Activated T-helper 1 cell treated with anti-CD3 and anti-CD28 coated beads, Interleukin-12 subunit alpha, Interleukin-12 subunit beta, Interleukin-2, Interleukin-4 antibody, amounts not matched to agents 30 ng/mL and 10 ng/mL and 1 ng/mL, durations not matched to agents 14 hours and 24 hours and 36 hours (primary cell): ENCODE data around the gene BBLN. TPM values are rescaled to one million over a fixed set of nuclear protein-coding genes. Genes with fewer than 3 reads are reported as not detected.
"Not testable (repeated sequence)": the region's sequence is repeated elsewhere in the genome, so short reads cannot be mapped to it uniquely, and the experiment has no call there.

Experiments
- DNase-seq: peaks from one replicate; pipeline ENCODE4 v3.0.0; 2021; ENCODE audit warnings: low spot score
- H3K27ac Mint-ChIP-seq: one replicate; pipeline ENCODE4 v1.8.0; 2021; ENCODE audit warnings: mild to moderate bottlenecking, mixed read lengths
- H3K27me3 Mint-ChIP-seq: one replicate; pipeline ENCODE4 v1.8.0; 2022; ENCODE audit warnings: mild to moderate bottlenecking, moderate library complexity, mixed read lengths; ENCODE audit not compliant: insufficient read depth
- H3K36me3 Mint-ChIP-seq: one replicate; pipeline ENCODE4 v1.8.0; 2021; ENCODE audit warnings: low read depth, mixed read lengths
- H3K4me1 Mint-ChIP-seq: one replicate; pipeline ENCODE4 v1.8.0; 2021; ENCODE audit warnings: low read depth, mixed read lengths
- H3K4me3 Mint-ChIP-seq: one replicate; pipeline ENCODE4 v1.8.0; 2021; ENCODE audit warnings: mild to moderate bottlenecking, moderate library complexity, mixed read lengths
- H3K9me3 Mint-ChIP-seq: one replicate; pipeline ENCODE4 v1.8.0; 2021; ENCODE audit warnings: mixed read lengths
- intact Hi-C: fragments of 100-400 bp; cut with micrococcal nuclease; formaldehyde crosslinking; loops from one replicate; pipeline ENCODE4 v1.15.1; 2024
- total RNA-seq: library from RNA; stranded (reverse); gene quantifications from 2 replicates; pipeline ENCODE4 v1.2.3, GENCODE V29; 2022

The BBLN gene
- total RNA-seq, 1 donor from 2014 or later = 106 TPM

- Mint-ChIP-seq H3K36me3 (no peaks in the 10 kb centered on the region), H3K9me3 (no peaks in the 10 kb centered on the region)
- intact Hi-C loops = loop anchor here (1.0 to 2.0 kb wide), 9 partner anchors 12 to 358 kb away; partner anchors contain the start of genes BBLN, CIZ1, COQ4 and DPM2
Observed at GRCh38 chr9:128128836-128129590, 31.1 kb upstream of the BBLN start.

GRCh38 chr9:128129976-128130590 lies 30.0 kb upstream of the BBLN start:
- H3K27ac Mint-ChIP-seq, H3K9me3 Mint-ChIP-seq, H3K36me3 Mint-ChIP-seq: not testable (repeated sequence)
- H3K27me3 Mint-ChIP-seq = peaks cover 28% of the 10 kb centered on the region
- H3K4me1 Mint-ChIP-seq = peaks cover 36% of the 10 kb centered on the region
- intact Hi-C loops = loop anchor here (2.0 kb wide), 1 partner anchor 61 kb away; the partner anchor contains the start of gene CIZ1
- peak overlapping the region; percentile 65 for H3K4me3 Mint-ChIP-seq
- peak; percentile 37 for DNase-seq

More at GRCh38 chr9:128128836-128129590, 31.1 kb upstream of the BBLN start:
- DNase-seq = no peak
- Mint-ChIP-seq H3K27ac (peak overlapping the region; percentile 61), H3K4me1 (peaks cover 41% of the 10 kb centered on the region), H3K27me3 (peaks cover 23% of the 10 kb centered on the region), H3K4me3 (peak overlapping the region; percentile 90)

DNA sequence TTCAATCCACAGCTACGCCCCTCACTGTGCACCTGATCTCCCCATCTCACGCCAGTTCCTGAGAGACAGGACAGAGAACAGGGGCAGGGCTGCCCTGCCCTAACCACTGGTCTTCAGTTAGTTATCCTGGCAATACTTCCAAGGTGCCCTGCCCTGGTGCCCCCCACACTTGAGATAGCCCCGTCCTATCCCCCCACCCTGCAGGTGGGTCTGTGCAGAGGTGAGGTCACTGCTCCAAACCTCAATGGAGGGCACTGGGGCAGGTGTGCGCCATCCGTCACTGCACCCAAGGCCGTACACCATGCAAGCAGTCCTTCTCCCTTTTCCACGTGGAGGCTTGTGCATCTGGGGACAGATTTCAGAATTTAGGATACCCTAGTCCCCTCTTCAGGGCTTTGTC lies 29.4 kb upstream of the BBLN start:
- H3K4me3 Mint-ChIP-seq, DNase-seq, intact Hi-C loops, H3K36me3 Mint-ChIP-seq, H3K27ac Mint-ChIP-seq, H3K9me3 Mint-ChIP-seq: not testable (repeated sequence)
- peaks cover 30% of the 10 kb centered on the region for H3K27me3 Mint-ChIP-seq
- peaks cover 36% of the 10 kb centered on the region for H3K4me1 Mint-ChIP-seq

GRCh38 chr9:128131346-128131745 lies 28.7 kb upstream of the BBLN start:
- H3K36me3 Mint-ChIP-seq, H3K9me3 Mint-ChIP-seq, DNase-seq, H3K27ac Mint-ChIP-seq, intact Hi-C loops, H3K4me3 Mint-ChIP-seq: not testable (repeated sequence)
- Mint-ChIP-seq H3K4me1 (peaks cover 33% of the 10 kb centered on the region), H3K27me3 (peaks cover 30% of the 10 kb centered on the region)

- Mint-ChIP-seq H3K4me1 (peaks cover 28% of the 10 kb centered on the region), H3K27me3 (peaks cover 30% of the 10 kb centered on the region)
- H3K27ac Mint-ChIP-seq, H3K36me3 Mint-ChIP-seq, H3K9me3 Mint-ChIP-seq, DNase-seq, H3K4me3 Mint-ChIP-seq, intact Hi-C loops: not testable (repeated sequence)
Observed at GRCh38 chr9:128132139-128132538, 27.9 kb upstream of the BBLN start.

GRCh38 chr9:128135561-128135960 lies 24.5 kb upstream of the BBLN start:
- H3K4me1 Mint-ChIP-seq = peaks cover 18% of the 10 kb centered on the region
- H3K36me3 Mint-ChIP-seq, H3K9me3 Mint-ChIP-seq, H3K4me3 Mint-ChIP-seq, DNase-seq, H3K27ac Mint-ChIP-seq, intact Hi-C loops: not testable (repeated sequence)
- peaks cover 29% of the 10 kb centered on the region for H3K27me3 Mint-ChIP-seq

GRCh38 chr9:128136816-128137793 lies 23.0 kb upstream of the BBLN start:
- peaks cover 25% of the 10 kb centered on the region for H3K27me3 Mint-ChIP-seq
- H3K4me3 Mint-ChIP-seq = no peak overlapping the region
- intact Hi-C loops = no loop called here
- H3K27ac Mint-ChIP-seq = no peak overlapping the region
- DNase-seq = no peak
- no peaks in the 10 kb centered on the region for H3K9me3 Mint-ChIP-seq
- H3K4me1 Mint-ChIP-seq = peaks cover 23% of the 10 kb centered on the region
- H3K36me3 Mint-ChIP-seq = no peaks in the 10 kb centered on the region

- Mint-ChIP-seq H3K27ac (no peak overlapping the region), H3K4me3 (no peak overlapping the region), H3K36me3 (no peaks in the 10 kb centered on the region), H3K9me3 (no peaks in the 10 kb centered on the region), H3K27me3 (peaks cover 16% of the 10 kb centered on the region), H3K4me1 (peaks cover 22% of the 10 kb centered on the region)
- intact Hi-C loops = no loop called here
- DNase-seq = no peak
Observed at GRCh38 chr9:128138001-128138400, 22.1 kb upstream of the BBLN start.

- no peaks in the 10 kb centered on the region for H3K9me3 Mint-ChIP-seq
- H3K4me3 Mint-ChIP-seq = no peak overlapping the region
- intact Hi-C loops = no loop called here
- H3K27me3 Mint-ChIP-seq = peaks cover 6% of the 10 kb centered on the region
- H3K36me3 Mint-ChIP-seq = no peaks in the 10 kb centered on the region
- H3K27ac Mint-ChIP-seq = no peak overlapping the region
- DNase-seq = no peak
- H3K4me1 Mint-ChIP-seq = peaks cover 23% of the 10 kb centered on the region
Observed at GRCh38 chr9:128139621-128140020, 20.4 kb upstream of the BBLN start.

DNA sequence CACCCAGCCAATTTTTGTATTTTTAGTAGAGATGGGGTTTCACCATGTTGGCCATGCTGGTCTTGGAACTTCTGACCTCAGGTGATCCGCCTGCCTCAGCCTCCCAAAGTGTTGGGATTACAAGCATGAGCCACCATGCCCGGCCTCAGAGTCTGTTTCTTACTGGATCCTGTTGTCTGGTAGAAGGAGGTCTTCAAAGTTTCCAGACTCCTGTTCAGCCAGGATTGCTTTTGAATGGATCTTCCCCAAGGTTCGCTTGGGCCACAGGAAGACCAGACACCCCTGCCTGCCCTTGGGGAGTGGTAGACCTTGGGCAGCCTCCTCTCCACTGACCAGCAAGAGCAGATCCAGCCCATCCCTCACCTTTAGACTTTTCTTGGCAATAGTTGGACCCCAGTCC lies 18.5 kb upstream of the BBLN start:
- H3K27ac Mint-ChIP-seq = no peak overlapping the region
- DNase-seq = no peak
- H3K4me1 Mint-ChIP-seq = peaks cover 12% of the 10 kb centered on the region
- H3K4me3 Mint-ChIP-seq = no peak overlapping the region
- no peaks in the 10 kb centered on the region for H3K9me3 Mint-ChIP-seq
- peaks cover 3% of the 10 kb centered on the region for H3K27me3 Mint-ChIP-seq
- H3K36me3 Mint-ChIP-seq = no peaks in the 10 kb centered on the region
- intact Hi-C loops = no loop called here

GRCh38 chr9:128142061-128142460 lies 18.0 kb upstream of the BBLN start:
- DNase-seq = peak; percentile 33
- H3K4me3 Mint-ChIP-seq = peak overlapping the region; percentile 1
- intact Hi-C loops = no loop called here

GRCh38 chr9:128142596-128142995 lies 17.5 kb upstream of the BBLN start:
- Mint-ChIP-seq H3K36me3 (no peaks in the 10 kb centered on the region), H3K9me3 (no peaks in the 10 kb centered on the region), H3K27me3 (peaks cover 2% of the 10 kb centered on the region), H3K4me1 (peaks cover 12% of the 10 kb centered on the region), H3K27ac (no peak overlapping the region), H3K4me3 (no peak overlapping the region)
- intact Hi-C loops = no loop called here
- no peak for DNase-seq

More at GRCh38 chr9:128142061-128142460, 18.0 kb upstream of the BBLN start:
- H3K27ac Mint-ChIP-seq = peak overlapping the region; percentile 79
- no peaks in the 10 kb centered on the region for H3K36me3 Mint-ChIP-seq
- peaks cover 12% of the 10 kb centered on the region for H3K4me1 Mint-ChIP-seq
- H3K9me3 Mint-ChIP-seq = no peaks in the 10 kb centered on the region
- peaks cover 3% of the 10 kb centered on the region for H3K27me3 Mint-ChIP-seq
